H9 (cell line): Measurements from ENCODE around the gene OXSR1. TPM values are rescaled to one million over a fixed set of nuclear protein-coding genes. Genes with fewer than 3 reads are reported as not detected.

Experiments used
- DNase-seq: peaks from one replicate; pipeline ENCODE4 v3.0.0-alpha.2; 2017
- H2AFZ ChIP-seq: one replicate; pipeline ENCODE4 v1.6.1; 2013; ENCODE audit warnings: mild to moderate bottlenecking, low read length, control low read depth, moderate library complexity
- H2AK5ac ChIP-seq: 2 replicates; pipeline ENCODE4 v1.6.1; 2013; ENCODE audit warnings: low read length, control low read depth, mixed read lengths; ENCODE audit not compliant: insufficient read length
- H2BK120ac ChIP-seq: one replicate; pipeline ENCODE4 v1.6.1; 2013; ENCODE audit warnings: low read depth, mild to moderate bottlenecking, low read length, control low read depth, inconsistent platforms; ENCODE audit not compliant: poor library complexity, severe bottlenecking
- H2BK12ac ChIP-seq: 2 replicates; pipeline ENCODE4 v1.6.1; 2013; ENCODE audit warnings: low read length, control low read depth, mixed read lengths, low read depth; ENCODE audit not compliant: insufficient read length
- H2BK15ac ChIP-seq: 2 replicates; pipeline ENCODE4 v1.6.1; 2013; ENCODE audit warnings: low read depth, low read length, control low read depth
- H2BK20ac ChIP-seq: one replicate; pipeline ENCODE4 v1.6.1; 2013; ENCODE audit warnings: low read depth, mild to moderate bottlenecking, low read length, control low read depth, inconsistent platforms; ENCODE audit not compliant: poor library complexity, severe bottlenecking
- H2BK5ac ChIP-seq: 2 replicates; pipeline ENCODE4 v1.6.1; 2013; ENCODE audit warnings: low read length, control low read depth, mixed read lengths; ENCODE audit not compliant: insufficient read length
- H3K14ac ChIP-seq: 2 replicates; pipeline ENCODE4 v1.6.1; 2013; ENCODE audit warnings: low read length, control low read depth; ENCODE audit not compliant: insufficient read depth
- H3K18ac ChIP-seq: 2 replicates; pipeline ENCODE4 v1.6.1; 2013; ENCODE audit warnings: low read depth, mild to moderate bottlenecking, mixed read lengths, low read length, control low read depth; ENCODE audit not compliant: insufficient read length
- H3K23ac ChIP-seq: 2 replicates; pipeline ENCODE4 v1.6.1; 2013; ENCODE audit warnings: low read length, control low read depth, mixed read lengths, low read depth; ENCODE audit not compliant: insufficient read length
- H3K23me2 ChIP-seq: 2 replicates; pipeline ENCODE4 v1.6.1; 2013; ENCODE audit warnings: low read depth, mild to moderate bottlenecking, mixed read lengths, low read length, control low read depth; ENCODE audit not compliant: insufficient read length, poor library complexity, severe bottlenecking
- H3K27ac ChIP-seq: 2 replicates; pipeline ENCODE4 v1.5.1; 2013; ENCODE audit warnings: low read length, control low read depth, mixed read lengths, low read depth; ENCODE audit not compliant: insufficient read length
- H3K27me3 ChIP-seq: 2 replicates; pipeline ENCODE4 v1.6.1; 2013; ENCODE audit warnings: low read length, control low read depth, inconsistent platforms; ENCODE audit not compliant: insufficient read depth
- H3K4ac ChIP-seq: 2 replicates; pipeline ENCODE4 v1.6.1; 2013; ENCODE audit warnings: low read depth, mild to moderate bottlenecking, control low read depth, inconsistent platforms, low read length, moderate library complexity
- H3K4me1 ChIP-seq: 2 replicates; pipeline ENCODE4 v1.6.1; 2013; ENCODE audit warnings: low read length, control low read depth, inconsistent platforms; ENCODE audit not compliant: insufficient read depth
- H3K4me2 ChIP-seq: 2 replicates; pipeline ENCODE4 v1.6.1; 2013; ENCODE audit warnings: low read length, control low read depth, mixed read lengths; ENCODE audit not compliant: insufficient read length, insufficient read depth
- H3K56ac ChIP-seq: 2 replicates; pipeline ENCODE4 v1.6.1; 2013; ENCODE audit warnings: low read depth, mild to moderate bottlenecking, mixed read lengths, low read length, control low read depth; ENCODE audit not compliant: insufficient read length
- H3K79me1 ChIP-seq: 2 replicates; pipeline ENCODE4 v1.6.1; 2013; ENCODE audit warnings: low read depth, mild to moderate bottlenecking, moderate library complexity, low read length, control low read depth, inconsistent platforms; ENCODE audit not compliant: insufficient read depth, poor library complexity, severe bottlenecking
- H3K79me2 ChIP-seq: 2 replicates; pipeline ENCODE4 v1.6.1; 2013; ENCODE audit warnings: low read length, control low read depth, inconsistent platforms; ENCODE audit not compliant: insufficient read depth
- H3K9ac ChIP-seq: 2 replicates; pipeline ENCODE4 v1.6.1; 2013; ENCODE audit warnings: low read length, control low read depth, mixed read lengths; ENCODE audit not compliant: insufficient read length; ENCODE audit errors: extremely low read depth
- H3K9me3 ChIP-seq: one replicate; pipeline ENCODE4 v1.6.1; 2013; ENCODE audit warnings: low read depth, low read length, inconsistent platforms; ENCODE audit not compliant: control insufficient read depth
- H3T11ph ChIP-seq: one replicate; pipeline ENCODE4 v1.6.1; 2013; ENCODE audit warnings: mild to moderate bottlenecking, low read length, control low read depth, inconsistent platforms
- H4K20me1 ChIP-seq: one replicate; pipeline ENCODE4 v1.6.1; 2013; ENCODE audit not compliant: control insufficient read depth, insufficient read length, insufficient read depth
- H4K5ac ChIP-seq: 2 replicates; pipeline ENCODE4 v1.6.1; 2013; ENCODE audit warnings: low read depth, mild to moderate bottlenecking, mixed read lengths, low read length, control low read depth; ENCODE audit not compliant: insufficient read length
- H4K8ac ChIP-seq: replicated peaks from 2 replicates; pipeline ENCODE4 v1.6.1; 2013; ENCODE audit warnings: low read length, control low read depth, mixed read lengths, low read depth; ENCODE audit not compliant: insufficient read length
- H4K91ac ChIP-seq: 2 replicates; pipeline ENCODE4 v1.6.1; 2013; ENCODE audit warnings: low read depth, mild to moderate bottlenecking, moderate library complexity, mixed read lengths, low read length, control low read depth; ENCODE audit not compliant: insufficient read length
- H3K27ac Mint-ChIP-seq, 3 experiments: 2 replicates in 2 of 3; 3 replicates in 1 of 3; pipeline ENCODE4 v1.8.0; 2020 to 2021; ENCODE audit warnings: mixed read lengths in 3 of 3, mild to moderate bottlenecking in 1 of 3, moderate library complexity in 1 of 3
- H3K27me3 Mint-ChIP-seq: 2 replicates; pipeline ENCODE4 v1.8.0; 2021; ENCODE audit warnings: low read depth, mild to moderate bottlenecking, moderate library complexity, mixed read lengths
- H3K36me3 Mint-ChIP-seq, 3 experiments: 2 replicates in 2 of 3; 3 replicates in 1 of 3; pipeline ENCODE4 v1.8.0; 2020 to 2021; ENCODE audit warnings: low read depth in 3 of 3, mixed read lengths in 3 of 3; ENCODE audit not compliant: insufficient read depth in 1 of 3
- H3K4me1 Mint-ChIP-seq, 2 experiments: 2 replicates each; pipeline ENCODE4 v1.8.0; 2020; ENCODE audit warnings: mixed read lengths in 2 of 2
- H3K4me3 Mint-ChIP-seq, 2 experiments: 2 replicates in 1 of 2; 3 replicates in 1 of 2; pipeline ENCODE4 v1.8.0; 2020 to 2021; ENCODE audit warnings: mild to moderate bottlenecking in 2 of 2, mixed read lengths in 2 of 2, moderate library complexity in 1 of 2
- H3K9me3 Mint-ChIP-seq, 2 experiments: 2 replicates in 1 of 2; 3 replicates in 1 of 2; pipeline ENCODE4 v1.8.0; 2020; ENCODE audit warnings: mild to moderate bottlenecking in 2 of 2, mixed read lengths in 2 of 2, moderate library complexity in 1 of 2
- WGBS: extraction: QIAGEN DNeasy Blood & Tissue Kit; methylation state at CpG from one replicate; pipeline ENCODE4 v1.1.7; 2013; ENCODE audit warnings: missing lambda C conversion rate, low lambda C conversion rate, mixed read lengths; ENCODE audit not compliant: insufficient read length; ENCODE audit errors: extremely low coverage; 5-methylcytosine and 5-hydroxymethylcytosine counted together
- total RNA-seq: library from RNA; stranded (reverse); gene quantifications from 2 replicates; pipeline ENCODE4 v1.2.1, GENCODE V29; 2021
- TF ChIP-seq, protein P1 (sequence below): fragments of 200-600 bp; sonication (generic); conservative IDR thresholded peaks from 3 replicates; pipeline ENCODE4 v1.8.0; 2021; ENCODE audit warnings: antibody characterized with exemption, mild to moderate bottlenecking

Gene OXSR1
- total RNA-seq, 1 experiment from 2014 or later = 54.1 TPM

- no peak for DNase-seq
- H3K4me1 ChIP-seq = no peaks in the 10 kb centered on the region
- Mint-ChIP-seq H3K36me3 (peaks cover 0 to 4% (median 0%) of the 10 kb centered on the region in 3 experiments; a peak in 1 of 7 replicates), H3K27ac (peak overlapping the region; percentile 99 to 100 (median 100)), H3K27me3 (0 out of 2 replicates have a peak, but pooled peaks cover 3% of the 10 kb centered on the region), H3K9me3 (no peaks in the 10 kb centered on the region), H3K4me3 (peak overlapping the region; percentile 93 to 99), H3K4me1 (peaks cover 11 to 21% of the 10 kb centered on the region in 2 experiments)
- H3K4me2 ChIP-seq = peak overlapping the region; percentile 69
- H3K9me3 ChIP-seq = no peaks in the 10 kb centered on the region
- H4K91ac ChIP-seq = no peak overlapping the region
- H3K4ac ChIP-seq = no peak overlapping the region
- no peak overlapping the region for H3T11ph ChIP-seq
- H3K56ac ChIP-seq = no peak overlapping the region
- H3K9ac ChIP-seq = peak overlapping the region; percentile 17
- H3K14ac ChIP-seq = no peak overlapping the region
- H3K23ac ChIP-seq = no peak overlapping the region
- H4K8ac ChIP-seq = no peak overlapping the region
- no peaks in the 10 kb centered on the region for H4K20me1 ChIP-seq
- H3K27ac ChIP-seq = no peak overlapping the region
- no peak overlapping the region for H2BK120ac ChIP-seq
- no peak overlapping the region for H2AFZ ChIP-seq
- no peak overlapping the region for H2BK20ac ChIP-seq
- no peaks in the 10 kb centered on the region for H3K27me3 ChIP-seq
- H2BK12ac ChIP-seq = no peak overlapping the region
- no peak overlapping the region for H2BK5ac ChIP-seq
- H2BK15ac ChIP-seq = no peak overlapping the region
- WGBS = no CpG with 5 or more reads among the region's 17 CpGs
- no peak overlapping the region for H2AK5ac ChIP-seq
- H4K5ac ChIP-seq = no peak overlapping the region
- TF ChIP-seq, protein P1, sequence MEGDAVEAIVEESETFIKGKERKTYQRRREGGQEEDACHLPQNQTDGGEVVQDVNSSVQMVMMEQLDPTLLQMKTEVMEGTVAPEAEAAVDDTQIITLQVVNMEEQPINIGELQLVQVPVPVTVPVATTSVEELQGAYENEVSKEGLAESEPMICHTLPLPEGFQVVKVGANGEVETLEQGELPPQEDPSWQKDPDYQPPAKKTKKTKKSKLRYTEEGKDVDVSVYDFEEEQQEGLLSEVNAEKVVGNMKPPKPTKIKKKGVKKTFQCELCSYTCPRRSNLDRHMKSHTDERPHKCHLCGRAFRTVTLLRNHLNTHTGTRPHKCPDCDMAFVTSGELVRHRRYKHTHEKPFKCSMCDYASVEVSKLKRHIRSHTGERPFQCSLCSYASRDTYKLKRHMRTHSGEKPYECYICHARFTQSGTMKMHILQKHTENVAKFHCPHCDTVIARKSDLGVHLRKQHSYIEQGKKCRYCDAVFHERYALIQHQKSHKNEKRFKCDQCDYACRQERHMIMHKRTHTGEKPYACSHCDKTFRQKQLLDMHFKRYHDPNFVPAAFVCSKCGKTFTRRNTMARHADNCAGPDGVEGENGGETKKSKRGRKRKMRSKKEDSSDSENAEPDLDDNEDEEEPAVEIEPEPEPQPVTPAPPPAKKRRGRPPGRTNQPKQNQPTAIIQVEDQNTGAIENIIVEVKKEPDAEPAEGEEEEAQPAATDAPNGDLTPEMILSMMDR = no peak
- H3K18ac ChIP-seq = peak overlapping the region; percentile 41
- peaks cover 12% of the 10 kb centered on the region; the same call in 1 of the 2 replicates for H3K79me2 ChIP-seq
- peaks cover 3% of the 10 kb centered on the region for H3K23me2 ChIP-seq
- H3K79me1 ChIP-seq = no peaks in the 10 kb centered on the region
Measured at GRCh38 chr3:38164643-38164951, 740 bp upstream of the OXSR1 start.
